KOPT-K1 (cell line): ENCODE measurements around the gene PEX11B.
"Not testable (repeated sequence)": the region's sequence is repeated elsewhere in the genome, so short reads cannot be mapped to it uniquely, and the experiment has no call there.

ENCODE experiments used
- H3K27ac ChIP-seq: fragments of 200-600 bp; sonication (generic); 2 replicates; pipeline ENCODE4 v1.5.1; 2016; ENCODE audit warnings: antibody characterized with exemption, mild to moderate bottlenecking, low read depth, low read length; ENCODE audit not compliant: poor library complexity, severe bottlenecking
- H3K36me3 ChIP-seq: fragments of 200-600 bp; sonication (generic); 2 replicates; pipeline ENCODE4 v1.5.1; 2017; ENCODE audit warnings: antibody characterized with exemption, mild to moderate bottlenecking, low read length, moderate library complexity; ENCODE audit not compliant: insufficient read depth
- H3K9me3 ChIP-seq: fragments of 200-600 bp; sonication (generic); 2 replicates; pipeline ENCODE4 v1.5.1; 2017; ENCODE audit warnings: antibody characterized with exemption, low read length, mild to moderate bottlenecking; ENCODE audit not compliant: insufficient read depth, poor library complexity, severe bottlenecking

The PEX11B gene

DNA sequence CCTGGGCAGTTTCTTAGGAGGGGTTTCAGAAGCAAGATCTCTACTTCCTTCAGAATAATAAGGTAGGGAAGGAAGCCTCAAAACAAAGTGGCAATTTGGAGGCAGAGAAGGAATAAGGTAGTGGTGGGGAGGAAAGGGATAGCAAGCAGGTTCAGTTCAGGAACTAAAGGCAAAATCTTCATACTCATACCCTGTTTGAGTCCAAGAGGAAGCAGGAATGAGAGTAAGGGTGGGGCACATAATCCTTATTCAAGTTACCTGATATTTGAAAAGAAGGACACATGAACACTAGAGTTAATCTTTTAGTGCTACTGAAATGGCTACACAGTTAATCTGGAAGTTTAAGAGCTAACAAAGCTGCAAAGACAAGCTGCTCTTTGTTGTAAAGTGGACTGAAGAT lies 17.2 kb upstream of the PEX11B start:
- Histone ChIP-seq H3K27ac (no peak overlapping the region), H3K9me3 (no peaks in the 10 kb centered on the region), H3K36me3 (peaks cover 46% of the 10 kb centered on the region)

DNA sequence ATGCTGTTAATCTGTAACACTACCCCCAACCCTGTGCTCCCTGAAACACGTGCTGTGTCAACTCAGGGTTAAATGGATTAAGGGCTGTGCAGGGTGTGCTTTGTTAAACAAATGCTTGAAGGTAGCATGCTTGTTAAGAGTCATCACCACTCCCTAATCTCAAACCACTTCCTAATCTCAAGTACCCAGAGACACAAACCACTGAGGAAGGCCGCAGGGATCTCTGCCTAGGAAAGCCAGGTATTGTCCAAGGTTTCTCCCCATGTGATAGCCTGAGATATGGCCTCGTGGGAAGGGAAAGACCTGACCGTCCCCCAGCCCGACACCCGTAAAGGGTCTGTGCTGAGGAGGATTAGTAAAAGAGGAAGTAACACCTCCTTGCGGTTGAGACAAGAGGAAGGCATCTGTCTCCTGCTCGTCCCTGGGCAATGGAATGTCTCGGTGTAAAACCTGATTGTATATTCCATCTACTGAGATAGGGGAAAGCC lies 14.0 kb upstream of the PEX11B start:
- H3K9me3 ChIP-seq, H3K27ac ChIP-seq: not testable (repeated sequence)
- peaks cover 38% of the 10 kb centered on the region for H3K36me3 ChIP-seq

DNA sequence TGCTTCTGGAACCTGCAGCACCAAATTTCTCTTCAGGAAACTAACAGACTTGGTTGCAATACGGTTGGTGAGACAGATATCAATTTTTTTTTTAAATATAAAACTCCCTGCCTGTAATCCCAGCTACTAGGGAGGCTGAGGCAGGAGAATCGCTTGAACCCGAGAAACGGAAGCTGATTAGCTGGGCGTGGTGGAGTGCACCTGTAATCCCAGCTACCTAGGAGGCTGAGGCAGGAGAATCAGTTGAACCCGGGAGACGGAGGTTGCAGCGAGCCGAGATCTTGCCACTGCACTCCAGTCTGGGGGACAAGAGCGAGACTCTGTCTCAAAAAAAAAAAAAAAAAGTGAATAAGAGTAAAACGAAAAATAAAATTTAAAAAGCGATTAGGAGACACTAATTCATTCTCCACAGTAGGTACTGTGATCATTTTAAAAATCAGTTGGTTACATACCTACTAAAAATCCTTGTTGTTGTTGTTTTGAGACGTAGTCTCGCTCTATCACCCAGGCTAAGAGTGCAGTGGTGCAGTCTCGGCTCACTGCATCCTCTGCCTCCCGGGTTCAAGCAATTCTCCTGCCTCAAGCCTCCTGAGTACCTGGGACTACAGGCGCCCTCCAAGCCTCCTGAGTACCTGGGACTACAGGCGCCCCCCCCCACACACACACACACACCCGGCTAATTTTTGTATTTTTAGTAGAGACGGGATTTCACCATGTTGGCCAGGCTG lies 9.6 kb upstream of the PEX11B start:
- peak overlapping the region; percentile 84 for H3K27ac ChIP-seq
- H3K36me3 ChIP-seq, result peaks cover 21% of the 10 kb centered on the region
- H3K9me3 ChIP-seq, result no peaks in the 10 kb centered on the region

DNA sequence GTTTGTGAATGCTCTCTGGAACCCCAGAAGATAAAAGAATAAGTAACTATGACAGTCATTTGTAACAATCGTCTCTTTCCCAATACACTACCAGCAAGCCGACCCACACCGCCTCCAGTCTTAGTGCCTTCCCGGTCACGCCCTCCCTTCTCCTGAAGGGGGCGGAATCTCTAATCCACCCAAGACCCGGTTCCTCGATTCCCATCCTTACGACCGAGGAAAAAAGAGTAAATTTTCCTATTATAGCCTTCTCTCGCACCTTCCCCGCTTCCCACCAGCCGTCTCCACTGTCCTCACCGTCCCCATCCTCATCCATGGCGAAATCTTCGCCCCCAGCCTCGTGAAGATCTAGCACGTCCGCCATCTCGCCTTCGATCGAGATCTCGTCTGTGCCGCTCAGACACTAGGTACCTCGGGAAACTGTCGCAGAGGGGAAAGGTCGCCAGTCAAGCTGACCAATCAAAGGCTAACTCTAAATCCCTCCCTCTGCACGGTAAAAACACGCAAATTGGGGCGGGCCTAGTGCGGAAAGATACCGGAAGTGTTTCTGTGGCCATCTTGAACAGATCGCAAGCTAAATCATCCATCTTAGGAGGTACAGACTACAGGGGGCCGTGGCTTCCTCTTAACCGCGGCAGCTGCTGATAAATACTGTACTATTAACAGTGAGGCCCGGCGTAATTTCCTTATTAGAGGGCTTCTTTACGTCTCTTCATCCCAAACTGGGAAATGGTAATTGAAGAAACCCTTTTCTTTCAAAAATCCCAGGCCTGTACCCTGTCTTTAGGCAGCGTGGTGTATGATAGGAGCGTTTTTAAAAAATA lies 8.8 kb upstream of the PEX11B start, which contains the start of gene RBM8A:
Gene RBM8A (minus strand): TSS at position 422 of the 824 bp plus-strand sequence. CDS start 58 bp downstream, at position 364.
- H3K9me3 ChIP-seq, result no peaks in the 10 kb centered on the region
- H3K27ac ChIP-seq, result peak within 1 kb of the TSS; percentile 84
- H3K36me3 ChIP-seq, result peaks cover 29% of the 10 kb centered on the region

DNA sequence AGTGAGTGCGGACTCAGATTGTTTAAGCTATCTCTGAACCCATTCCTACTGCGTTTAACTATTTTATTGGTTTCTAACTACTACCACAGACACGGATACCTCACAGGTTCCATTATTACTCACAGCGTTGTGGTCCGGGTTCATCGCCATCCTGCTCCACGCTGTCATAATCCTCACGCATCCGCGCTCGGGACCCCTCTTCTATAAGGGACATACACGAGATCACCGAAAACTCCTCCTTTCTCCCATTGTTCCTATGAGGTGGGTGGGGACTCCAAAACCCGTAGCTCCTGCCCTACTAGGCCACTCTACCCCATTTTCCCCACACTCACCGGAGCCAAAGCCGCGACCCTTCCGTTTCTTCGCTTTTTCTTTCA lies 8.2 kb upstream of the PEX11B start:
- Histone ChIP-seq H3K9me3 (no peaks in the 10 kb centered on the region), H3K27ac (peak overlapping the region; percentile 84), H3K36me3 (peaks cover 30% of the 10 kb centered on the region)

DNA sequence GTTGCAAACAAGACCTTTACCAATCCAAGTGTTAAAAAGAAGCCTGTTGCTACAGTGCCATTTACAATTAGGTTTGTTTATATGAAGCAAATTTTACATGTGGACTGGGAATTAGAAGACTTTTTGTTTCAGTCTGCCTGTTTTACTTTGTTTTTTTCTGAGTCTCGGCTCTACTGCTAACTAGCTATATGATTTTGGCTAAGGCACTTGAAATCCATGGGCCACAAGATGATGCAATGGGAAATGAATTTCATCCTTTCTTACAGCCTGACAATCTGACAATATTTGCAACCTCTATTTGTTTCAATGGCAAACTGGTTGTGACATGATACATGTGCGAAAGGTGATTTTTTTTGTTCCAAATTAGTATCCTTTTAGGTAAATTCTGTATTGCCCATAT lies 3.7 kb upstream of the PEX11B start:
- H3K27ac ChIP-seq, result no peak overlapping the region
- H3K36me3 ChIP-seq, result peaks cover 30% of the 10 kb centered on the region
- H3K9me3 ChIP-seq, result no peaks in the 10 kb centered on the region

DNA sequence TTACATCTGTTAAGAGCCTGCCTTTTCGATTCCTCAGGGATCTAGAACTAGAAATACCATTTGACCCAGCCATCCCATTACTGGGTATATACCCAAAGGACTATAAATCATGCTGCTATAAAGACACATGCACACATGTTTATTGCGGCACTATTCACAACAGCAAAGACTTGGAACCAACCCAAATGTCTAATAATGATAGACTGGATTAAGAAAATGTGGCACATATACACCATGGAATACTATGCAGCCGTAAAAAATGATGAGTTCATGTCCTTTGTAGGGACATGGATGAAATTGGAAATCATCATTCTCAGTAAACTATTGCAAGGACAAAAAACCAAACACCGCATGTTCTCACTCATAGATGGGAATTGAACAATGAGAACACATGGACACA lies 1.8 kb upstream of the PEX11B start:
- not testable (repeated sequence) for H3K9me3 ChIP-seq, H3K27ac ChIP-seq
- H3K36me3 ChIP-seq, result peaks cover 36% of the 10 kb centered on the region

DNA sequence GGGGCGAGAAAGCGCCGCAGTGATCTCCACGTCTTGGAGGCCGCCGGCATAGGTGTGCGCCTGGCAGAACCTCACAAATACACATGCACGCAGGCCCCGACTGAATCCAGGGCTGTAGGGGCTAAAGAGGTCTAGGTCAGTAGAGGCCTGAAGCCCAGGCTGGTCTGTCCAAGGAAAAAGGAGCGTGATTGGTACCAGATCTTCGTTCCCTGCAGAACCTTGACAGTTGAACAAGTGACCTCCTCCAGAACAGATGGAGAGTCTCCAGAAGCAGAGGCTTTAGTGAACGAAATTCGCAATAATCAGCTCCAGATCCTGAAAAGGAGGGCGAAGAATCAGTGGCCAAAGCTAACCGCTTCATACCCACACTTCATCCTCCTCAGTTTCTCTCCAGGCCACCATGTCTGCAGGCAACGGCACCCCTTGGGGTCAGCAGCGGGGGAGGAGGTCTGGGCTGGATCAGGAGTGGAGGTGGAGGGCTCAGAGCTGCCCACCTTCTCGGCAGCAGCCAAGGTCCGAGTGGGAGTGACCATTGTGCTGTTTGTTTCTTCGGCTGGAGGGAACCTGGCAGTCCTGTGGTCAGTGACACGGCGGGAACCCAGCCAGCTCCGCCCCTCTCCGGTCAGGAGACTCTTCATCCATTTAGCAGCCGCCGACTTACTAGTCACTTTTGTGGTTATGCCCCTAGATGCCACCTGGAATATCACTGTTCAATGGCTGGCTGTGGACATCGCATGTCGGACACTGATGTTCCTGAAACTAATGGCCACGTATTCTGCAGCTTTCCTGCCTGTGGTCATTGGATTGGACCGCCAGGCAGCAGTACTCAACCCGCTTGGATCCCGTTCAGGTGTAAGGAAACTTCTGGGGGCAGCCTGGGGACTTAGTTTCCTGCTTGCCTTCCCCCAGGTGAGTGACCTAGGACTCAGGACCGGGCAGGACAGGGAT lies 749 bp upstream of the PEX11B start:
- H3K27ac ChIP-seq, result peak overlapping the region; percentile 75

DNA sequence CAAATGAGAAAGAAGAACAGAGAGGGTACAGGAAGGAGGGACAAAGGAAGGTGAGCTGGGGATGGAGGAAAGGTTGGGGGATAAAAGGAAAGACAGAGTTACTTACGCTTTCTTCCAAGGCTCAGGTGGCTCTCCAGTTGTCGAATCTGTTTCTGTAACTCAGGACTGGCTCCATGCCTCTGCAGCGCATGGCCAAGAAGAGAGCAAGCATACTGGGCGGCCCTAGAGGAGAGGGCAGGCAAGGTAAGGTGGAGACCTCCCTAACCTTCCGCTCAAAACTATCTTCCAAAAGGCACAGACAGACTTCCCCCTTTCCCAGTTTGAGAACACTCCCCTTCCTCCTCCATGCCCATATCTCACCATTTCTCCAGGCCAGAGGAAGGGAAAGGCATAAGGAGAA lies 922 bp downstream of the PEX11B start:
- H3K36me3 ChIP-seq, result peaks cover 41% of the 10 kb centered on the region
- H3K9me3 ChIP-seq, result no peaks in the 10 kb centered on the region
- H3K27ac ChIP-seq, result peak overlapping the region; percentile 75

More for the DNA sequence above, 749 bp upstream of the PEX11B start:
- Histone ChIP-seq H3K9me3 (no peaks in the 10 kb centered on the region), H3K36me3 (peaks cover 43% of the 10 kb centered on the region)

DNA sequence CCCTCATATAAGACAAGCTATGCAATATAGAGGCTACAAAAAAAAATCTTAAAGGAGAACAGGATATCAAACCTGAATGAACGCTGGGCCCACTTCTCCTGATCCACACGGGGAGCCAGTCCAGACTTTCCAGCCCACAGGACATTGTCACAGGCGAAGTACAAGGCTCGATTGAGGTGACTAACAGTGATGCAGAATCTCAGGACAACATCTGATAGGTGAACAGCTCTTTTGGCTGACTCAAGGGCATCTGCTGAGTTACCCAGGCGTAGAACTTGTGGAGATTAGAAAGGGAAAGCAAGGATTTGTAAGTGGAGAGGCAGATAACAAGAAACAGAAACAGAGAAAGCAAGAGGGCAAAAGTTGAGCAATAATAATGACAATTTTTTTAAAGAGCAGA lies 1.8 kb downstream of the PEX11B start:
- H3K36me3 ChIP-seq, result peaks cover 45% of the 10 kb centered on the region
- H3K27ac ChIP-seq, result no peak overlapping the region

DNA sequence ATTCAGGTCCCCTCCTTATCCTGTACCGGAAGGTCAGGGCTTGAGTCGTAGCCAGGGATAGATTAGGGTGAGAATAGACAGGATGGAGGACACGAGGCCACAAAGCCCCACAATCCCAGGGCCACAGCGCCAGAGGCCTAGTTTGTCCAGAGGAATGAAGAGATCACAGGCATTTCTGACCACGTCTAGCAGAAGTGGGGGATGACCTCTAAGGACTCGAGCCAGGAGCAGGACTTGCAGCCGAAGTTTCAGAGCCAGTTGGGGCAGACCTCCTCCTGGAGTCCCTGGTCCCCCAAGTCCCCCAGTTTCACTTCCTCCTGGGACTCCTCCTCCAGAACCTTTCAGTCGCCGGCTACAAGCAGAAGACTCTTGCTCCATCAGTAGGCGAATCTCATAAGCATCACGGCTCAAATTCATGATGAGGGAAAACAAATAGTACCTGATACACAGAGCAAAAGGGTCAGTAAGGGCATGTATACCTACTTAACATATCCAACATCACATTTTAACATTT lies 6.3 kb downstream of the PEX11B start:
- Histone ChIP-seq H3K9me3 (no peaks in the 10 kb centered on the region), H3K27ac (no peak overlapping the region), H3K36me3 (peaks cover 58% of the 10 kb centered on the region)

More for the DNA sequence above, 1.8 kb downstream of the PEX11B start:
- H3K9me3 ChIP-seq, result no peaks in the 10 kb centered on the region

DNA sequence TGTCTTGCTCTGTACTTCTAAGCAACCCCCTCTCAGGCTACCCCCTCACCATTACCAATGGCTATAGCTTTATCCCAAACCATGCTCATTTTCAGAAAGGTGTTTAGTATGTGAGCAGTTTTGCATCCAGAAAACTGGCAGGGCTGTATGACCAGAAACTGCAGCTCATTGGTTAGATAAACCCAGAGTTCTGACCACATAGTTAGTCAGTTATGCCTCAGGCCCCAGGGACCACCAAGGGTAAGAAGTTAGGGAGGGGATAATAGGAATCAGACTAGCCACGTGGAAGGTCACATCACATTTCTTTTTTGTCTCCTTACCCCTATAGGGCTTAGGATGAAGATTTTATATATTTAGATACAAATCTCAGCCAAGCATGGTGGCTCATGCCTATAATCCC lies 9.9 kb downstream of the PEX11B start:
- Histone ChIP-seq H3K9me3 (no peaks in the 10 kb centered on the region), H3K27ac (no peak overlapping the region), H3K36me3 (peaks cover 29% of the 10 kb centered on the region)

DNA sequence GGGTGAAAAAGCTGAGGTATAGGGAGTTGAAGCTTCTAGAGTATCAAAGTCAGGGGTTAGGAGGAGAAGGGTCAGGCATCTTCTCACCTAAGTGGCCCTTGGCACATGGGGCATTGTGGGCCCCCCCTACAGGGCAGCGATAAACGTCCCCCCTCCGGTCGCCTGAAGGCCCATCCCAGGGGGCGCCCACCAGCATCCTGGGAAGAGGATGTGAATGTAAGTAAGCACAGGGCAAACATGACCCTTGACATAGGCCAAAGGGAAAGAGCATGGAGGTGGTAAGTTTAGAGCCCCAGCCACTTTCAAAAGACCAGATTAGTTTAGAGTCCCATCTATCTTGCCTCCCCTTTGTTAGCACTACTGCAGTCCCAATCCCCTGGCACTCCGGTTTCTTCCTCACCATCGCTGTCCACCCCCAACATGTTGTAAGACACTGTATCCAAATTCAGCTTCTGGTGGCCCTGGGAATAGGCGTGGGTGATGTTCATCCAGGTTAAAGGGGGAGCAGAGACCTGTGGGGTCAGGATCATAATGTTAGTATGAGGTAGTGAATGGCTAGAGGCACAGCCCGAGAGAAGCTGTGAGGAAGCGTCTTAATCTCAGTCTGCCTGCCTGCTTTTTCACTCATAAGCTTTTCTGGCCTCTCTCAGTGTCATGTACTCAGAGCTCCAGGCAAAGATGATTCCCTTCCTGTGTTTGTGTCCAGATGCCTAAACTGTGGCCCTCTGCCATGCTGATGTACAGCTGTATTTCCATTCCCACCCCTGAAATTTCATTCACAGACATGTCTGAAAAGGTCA lies 11.4 kb downstream of the PEX11B start:
- Histone ChIP-seq H3K36me3 (peaks cover 16% of the 10 kb centered on the region), H3K9me3 (no peaks in the 10 kb centered on the region), H3K27ac (no peak overlapping the region)
